C4-2B (cell line): ENCODE measurements around the gene LIMS1.

Source experiments
- H3K27ac ChIP-seq: fragments of 450-650 bp; 2 replicates; pipeline ENCODE4 v1.5.1; 2017
- CTCF ChIP-seq: fragments of 450-650 bp; conservative IDR thresholded peaks from 2 replicates; pipeline ENCODE4 v1.5.1; 2017; ENCODE audit warnings: mild to moderate bottlenecking
- ZFX ChIP-seq: fragments of 450-650 bp; IDR thresholded peaks from 2 replicates; pipeline ENCODE4 v1.6.1; 2017

The LIMS1 gene

GRCh38 chr2:108627911-108628567 lies 93.8 kb downstream of the LIMS1 start:
- TF ChIP-seq CTCF, result no peak
- no peak for TF ChIP-seq ZFX
- no peak overlapping the region for H3K27ac ChIP-seq

GRCh38 chr2:108628936-108629335 lies 94.7 kb downstream of the LIMS1 start:
- no peak overlapping the region for H3K27ac ChIP-seq
- TF ChIP-seq ZFX (no peak), CTCF (no peak)

GRCh38 chr2:108629417-108629816 lies 95.1 kb downstream of the LIMS1 start:
- H3K27ac ChIP-seq, result no peak overlapping the region
- TF ChIP-seq CTCF (no peak), ZFX (no peak)

GRCh38 chr2:108630567-108631405 lies 96.5 kb downstream of the LIMS1 start:
- TF ChIP-seq ZFX (no peak), CTCF (no peak)
- H3K27ac ChIP-seq, result no peak overlapping the region

- H3K27ac ChIP-seq, result peak overlapping the region; percentile 76
- TF ChIP-seq ZFX (no peak), CTCF (no peak)
Observed at GRCh38 chr2:108632332-108633160, 98.3 kb downstream of the LIMS1 start.

- TF ChIP-seq CTCF (no peak), ZFX (no peak)
- no peak overlapping the region for H3K27ac ChIP-seq
Observed at GRCh38 chr2:108633409-108633808, 99.1 kb downstream of the LIMS1 start.

GRCh38 chr2:108634011-108634410 lies 99.7 kb downstream of the LIMS1 start:
- H3K27ac ChIP-seq, result peak overlapping the region; percentile 84
- no peak for TF ChIP-seq CTCF
